Measurements from ENCODE around the gene PYY. TPM values are rescaled to one million over a fixed set of nuclear protein-coding genes. Genes with fewer than 3 reads are reported as not detected.

Gene PYY
- total and polyA plus RNA-seq, 4 donors: 0.05 to 0.25 TPM; not detected in 2

GRCh38 chr17:43912635-43913304 is 41.0 kb downstream of the PYY start:
- Histone ChIP-seq H3K27me3 (ENCODE audit: control insufficient read depth in 3 of 3, insufficient read depth in 3 of 3, low read length in 2 of 3) (peaks cover 0 to 17% (median 8%) of the 10 kb centered on the region in 3 donors), H3K4me1 (ENCODE audit: control insufficient read depth in 5 of 5, insufficient read depth in 5 of 5, low read length in 5 of 5) (peaks cover 0 to 13% (median 7%) of the 10 kb centered on the region in 5 donors), H3K4me3 (no peak overlapping the region), H3K9me3 (ENCODE audit: control insufficient read depth in 4 of 4, insufficient read depth in 3 of 4, low read length in 3 of 4) (no peaks in the 10 kb centered on the region), H3K36me3 (ENCODE audit: control insufficient read depth in 4 of 4, insufficient read depth in 4 of 4, low read length in 4 of 4) (no peaks in the 10 kb centered on the region), H3K27ac (ENCODE audit: low read depth in 1 of 2, low read length in 1 of 2) (no peak overlapping the region), H3K9ac (ENCODE audit: insufficient read depth in 1 of 2, low read length in 2 of 2) (no peak overlapping the region)
- no peak for ATAC-seq (ENCODE audit: insufficient read depth, low FRiP score)
- DNase-seq: no peak
- TF ChIP-seq CTCF (IDR thresholded peaks at IDR 0.05; ENCODE audit: control extremely low read depth, extremely low read depth): no peak
- WGBS, 2 donors: 49 to 63% methylated on average over 4 of the region's 4 CpGs

- H3K27me3 ChIP-seq (ENCODE audit: control insufficient read depth in 3 of 3, insufficient read depth in 3 of 3, low read length in 2 of 3): peaks cover 0 to 17% (median 8%) of the 10 kb centered on the region in 3 donors
- no peak overlapping the region for H3K9ac ChIP-seq (ENCODE audit: insufficient read depth in 1 of 2, low read length in 2 of 2)
- H3K4me3 ChIP-seq: no peak overlapping the region
- no peak for ATAC-seq (ENCODE audit: insufficient read depth, low FRiP score)
- TF ChIP-seq CTCF (IDR thresholded peaks at IDR 0.05; ENCODE audit: control extremely low read depth, extremely low read depth): no peak
- 57 to 68% methylated on average over 8 of the region's 8 CpGs for WGBS, 2 donors
- peaks cover 0 to 15% (median 6%) of the 10 kb centered on the region in 5 donors for H3K4me1 ChIP-seq (ENCODE audit: control insufficient read depth in 5 of 5, insufficient read depth in 5 of 5, low read length in 5 of 5)
- DNase-seq: no peak
- H3K27ac ChIP-seq (ENCODE audit: low read depth in 1 of 2, low read length in 1 of 2): no peak overlapping the region
- no peaks in the 10 kb centered on the region for H3K36me3 ChIP-seq (ENCODE audit: control insufficient read depth in 4 of 4, insufficient read depth in 4 of 4, low read length in 4 of 4)
- H3K9me3 ChIP-seq (ENCODE audit: control insufficient read depth in 4 of 4, insufficient read depth in 3 of 4, low read length in 3 of 4): no peaks in the 10 kb centered on the region
Measured at GRCh38 chr17:43911904-43912303, 41.8 kb downstream of the PYY start.

- peaks cover 0 to 27% (median 16%) of the 10 kb centered on the region in 5 donors for H3K4me1 ChIP-seq (ENCODE audit: control insufficient read depth in 5 of 5, insufficient read depth in 5 of 5, low read length in 5 of 5)
- no peaks in the 10 kb centered on the region for H3K36me3 ChIP-seq (ENCODE audit: control insufficient read depth in 4 of 4, insufficient read depth in 4 of 4, low read length in 4 of 4)
- TF ChIP-seq CTCF (IDR thresholded peaks at IDR 0.05; ENCODE audit: control extremely low read depth, extremely low read depth): no peak
- ATAC-seq (ENCODE audit: insufficient read depth, low FRiP score): no peak
- no peak overlapping the region for H3K4me3 ChIP-seq
- DNase-seq: no peak
- H3K9me3 ChIP-seq (ENCODE audit: control insufficient read depth in 4 of 4, insufficient read depth in 3 of 4, low read length in 3 of 4): no peaks in the 10 kb centered on the region
- peaks cover 0 to 17% (median 15%) of the 10 kb centered on the region in 3 donors for H3K27me3 ChIP-seq (ENCODE audit: control insufficient read depth in 3 of 3, insufficient read depth in 3 of 3, low read length in 2 of 3)
- H3K9ac ChIP-seq (ENCODE audit: insufficient read depth in 1 of 2, low read length in 2 of 2): no peak overlapping the region
- H3K27ac ChIP-seq (ENCODE audit: low read depth in 1 of 2, low read length in 1 of 2): no peak overlapping the region
- 65 to 74% methylated on average over 7 of the region's 7 CpGs for WGBS, 2 donors
Measured at GRCh38 chr17:43909537-43910231, 44.1 kb downstream of the PYY start.

Measured in lung (tissue), 12 donors.